ENCODE measurements around the gene IGLON5.

DNA sequence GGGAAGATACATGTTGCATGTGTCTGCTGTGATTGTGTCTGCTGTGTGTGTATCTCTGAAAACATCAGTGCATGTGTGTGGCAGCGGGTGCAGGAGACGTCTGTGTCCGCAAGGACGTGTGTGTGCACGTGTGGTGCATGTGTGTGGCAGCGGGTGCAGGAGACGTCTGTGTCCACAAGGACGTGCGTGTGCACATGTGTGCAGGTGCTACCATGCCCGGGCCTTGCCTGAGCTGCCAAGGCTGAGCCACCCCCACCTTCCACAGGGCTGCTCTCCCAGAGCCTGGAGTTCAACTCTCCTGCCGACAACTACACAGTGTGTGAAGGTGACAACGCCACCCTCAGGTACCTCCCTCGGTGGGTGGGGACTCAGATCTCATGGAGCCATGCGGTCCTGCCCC is 10.4 kb downstream of the IGLON5 start:
- TF ChIP-seq, protein P1, sequence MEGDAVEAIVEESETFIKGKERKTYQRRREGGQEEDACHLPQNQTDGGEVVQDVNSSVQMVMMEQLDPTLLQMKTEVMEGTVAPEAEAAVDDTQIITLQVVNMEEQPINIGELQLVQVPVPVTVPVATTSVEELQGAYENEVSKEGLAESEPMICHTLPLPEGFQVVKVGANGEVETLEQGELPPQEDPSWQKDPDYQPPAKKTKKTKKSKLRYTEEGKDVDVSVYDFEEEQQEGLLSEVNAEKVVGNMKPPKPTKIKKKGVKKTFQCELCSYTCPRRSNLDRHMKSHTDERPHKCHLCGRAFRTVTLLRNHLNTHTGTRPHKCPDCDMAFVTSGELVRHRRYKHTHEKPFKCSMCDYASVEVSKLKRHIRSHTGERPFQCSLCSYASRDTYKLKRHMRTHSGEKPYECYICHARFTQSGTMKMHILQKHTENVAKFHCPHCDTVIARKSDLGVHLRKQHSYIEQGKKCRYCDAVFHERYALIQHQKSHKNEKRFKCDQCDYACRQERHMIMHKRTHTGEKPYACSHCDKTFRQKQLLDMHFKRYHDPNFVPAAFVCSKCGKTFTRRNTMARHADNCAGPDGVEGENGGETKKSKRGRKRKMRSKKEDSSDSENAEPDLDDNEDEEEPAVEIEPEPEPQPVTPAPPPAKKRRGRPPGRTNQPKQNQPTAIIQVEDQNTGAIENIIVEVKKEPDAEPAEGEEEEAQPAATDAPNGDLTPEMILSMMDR (IDR thresholded peaks at IDR 0.05; ENCODE audit: insufficient read depth, low read length, poor library complexity, severe bottlenecking): no peak
- TF ChIP-seq EZH2phosphoT487 (conservative IDR thresholded peaks at IDR 0.05; ENCODE audit: low read length): no peak

All from SU-DHL-6 (cell line).